A204.1 (cell line): ENCODE measurements around the gene PITPNM3.

Source experiments
- FAIRE-seq: peaks from 2 replicates; lab custom pipeline; 2012; peaks lifted over from hg19 to GRCh38; lab: Jason Lieb, UNC

The PITPNM3 gene

DNA sequence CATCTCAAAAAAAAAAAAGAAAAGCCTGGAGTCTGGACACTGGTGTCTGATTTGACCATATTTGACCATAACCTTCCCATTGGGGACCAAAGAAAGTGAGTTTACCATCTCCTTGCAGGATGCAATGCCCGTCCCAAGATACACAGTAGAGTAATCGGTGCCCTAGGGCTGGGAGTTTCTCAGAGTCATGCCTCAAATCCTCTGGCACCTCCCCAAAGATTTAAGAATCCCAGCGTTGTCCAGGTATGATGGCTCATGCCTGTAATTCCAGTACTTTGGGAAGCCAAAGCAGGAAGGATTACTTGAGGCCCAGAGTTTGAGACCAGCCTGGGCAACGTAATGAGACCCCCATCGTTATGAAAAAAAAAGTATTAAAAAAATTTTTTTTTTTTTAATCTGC is 5.0 kb downstream of the PITPNM3 start:
- no peak for FAIRE-seq

DNA sequence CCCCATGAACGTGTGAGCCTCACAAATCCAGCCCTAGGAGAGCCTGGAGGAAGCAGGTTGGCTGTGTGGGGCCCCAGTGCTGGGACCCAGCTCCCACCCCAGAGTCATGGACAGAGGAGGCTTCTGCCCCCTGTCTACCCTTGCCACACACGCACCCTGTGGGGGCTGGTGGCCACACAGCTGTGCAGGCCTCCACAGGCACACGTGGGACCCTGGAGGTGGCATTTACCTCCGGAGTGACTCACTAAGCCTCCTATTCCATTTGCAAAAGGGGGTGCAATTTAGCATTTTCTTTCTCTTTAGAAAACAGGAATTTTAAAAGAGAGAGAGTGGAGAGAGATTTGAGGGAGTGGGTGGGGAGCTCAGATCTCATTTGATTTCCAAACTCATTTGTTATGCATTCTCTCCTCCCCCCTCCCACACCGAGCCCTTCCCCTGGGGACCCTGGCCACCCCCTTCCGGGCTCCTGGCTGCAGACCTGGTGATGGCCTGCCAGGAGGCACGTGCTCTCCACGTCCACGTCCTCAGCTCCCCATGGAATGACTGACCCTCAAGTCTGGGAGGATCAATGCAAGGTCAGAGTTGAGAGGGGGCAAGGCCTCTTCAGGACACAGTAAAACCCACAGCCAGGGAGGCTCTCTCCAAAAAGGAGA is 6.8 kb downstream of the PITPNM3 start:
- FAIRE-seq = no peak

DNA sequence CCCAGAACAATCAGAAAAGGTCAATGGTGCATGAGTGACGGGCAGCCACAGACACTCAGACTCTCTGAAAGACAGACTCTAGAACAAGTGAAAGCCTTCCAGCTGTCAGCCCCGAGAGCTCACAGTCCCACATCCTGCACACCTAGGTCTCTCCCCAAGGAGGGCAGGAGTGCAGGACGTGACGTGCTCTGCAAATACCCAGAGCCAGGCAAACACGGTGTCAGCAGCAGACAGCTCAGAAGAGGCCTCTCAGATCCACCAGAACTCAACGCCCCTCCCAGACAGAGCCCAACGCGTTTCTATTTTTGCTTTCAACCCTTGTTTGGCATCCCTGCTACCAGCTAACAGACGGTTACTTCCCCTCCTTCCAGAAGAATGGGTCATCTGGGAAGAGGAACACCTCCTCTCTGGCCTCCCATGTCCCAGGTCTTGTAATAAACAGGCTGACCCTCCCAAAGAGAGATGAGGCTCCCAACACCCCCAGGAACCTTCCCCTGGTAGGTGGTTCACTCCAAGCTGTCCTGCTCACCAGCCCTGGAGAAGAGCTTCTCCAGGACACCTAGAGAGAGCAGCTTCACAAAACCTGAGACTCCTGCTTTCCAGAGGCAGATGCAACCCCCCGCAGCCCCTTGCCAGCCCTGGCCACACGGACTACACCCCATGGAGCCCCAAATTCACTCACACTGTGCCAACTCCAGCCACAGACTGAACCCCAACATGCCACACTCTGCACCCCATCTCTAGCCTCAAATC is 7.6 kb downstream of the PITPNM3 start:
- no peak for FAIRE-seq

DNA sequence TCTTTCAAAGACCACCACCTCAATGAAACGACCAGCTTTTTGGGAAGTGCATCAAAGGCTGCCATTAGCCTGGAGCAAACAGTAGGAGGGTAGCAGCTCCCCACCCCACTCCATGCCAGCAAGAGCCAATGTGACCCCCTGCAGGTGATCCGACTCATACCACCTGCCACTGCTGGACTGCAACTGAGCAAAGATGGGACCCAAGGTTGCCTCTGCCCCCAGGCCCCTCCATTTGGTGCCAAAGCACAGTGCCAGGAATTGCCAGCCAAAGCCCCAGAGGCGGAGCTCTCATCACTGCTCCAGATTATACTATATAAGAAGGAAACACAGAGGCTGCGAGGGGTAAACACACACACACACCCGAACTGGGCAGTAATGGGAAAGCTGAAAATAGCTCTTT is 8.3 kb downstream of the PITPNM3 start:
- FAIRE-seq = no peak

DNA sequence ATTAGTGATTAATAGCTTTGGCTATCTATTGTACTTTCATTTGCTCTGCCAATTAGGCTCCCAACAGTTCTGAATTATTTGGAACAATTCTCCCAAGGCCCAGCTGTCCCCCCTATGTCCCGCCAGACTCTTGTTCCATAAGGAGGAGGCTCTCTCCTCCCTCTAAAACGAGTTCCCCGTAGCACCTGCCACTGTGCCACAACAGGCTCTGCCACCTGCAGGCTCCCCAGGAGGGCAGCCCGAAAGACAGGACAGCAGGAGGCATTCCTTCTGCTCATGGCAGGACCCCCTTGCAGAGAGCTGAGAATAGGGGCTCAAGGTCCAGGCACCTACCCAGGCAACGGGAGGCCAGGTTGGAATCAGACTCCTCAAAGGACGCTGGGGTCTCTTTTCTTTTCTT is 9.0 kb downstream of the PITPNM3 start:
- FAIRE-seq = no peak

DNA sequence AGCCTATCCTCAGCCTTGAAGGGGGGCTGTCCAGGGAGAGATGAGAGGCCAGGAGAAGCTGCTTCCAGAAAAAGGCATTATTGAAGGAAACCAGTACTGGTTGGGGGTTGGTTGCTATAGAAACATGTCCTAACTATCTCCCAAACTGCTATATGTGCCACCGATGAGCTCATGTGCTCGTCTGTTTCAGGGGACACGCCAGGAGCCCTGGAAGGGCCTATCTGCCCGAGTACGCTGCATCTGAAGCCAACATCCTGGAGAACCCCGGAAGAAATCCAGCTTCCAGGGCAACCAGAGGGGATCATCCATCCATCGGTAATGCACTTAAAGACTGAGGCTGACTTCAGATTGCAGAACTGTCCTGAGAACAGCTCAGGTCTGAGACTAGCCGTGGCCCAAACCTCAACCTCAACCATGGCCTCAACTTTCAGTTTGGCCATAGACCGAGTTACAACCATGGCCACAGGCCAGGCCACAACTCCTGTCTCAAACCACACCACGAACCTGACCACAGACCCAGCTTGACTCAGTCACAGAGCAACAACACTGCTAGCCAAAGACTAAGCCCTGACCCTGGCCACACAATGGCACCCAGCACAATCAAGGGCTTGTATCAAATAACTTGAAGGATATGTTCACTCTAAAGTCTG is 10.2 kb downstream of the PITPNM3 start:
- no peak for FAIRE-seq

DNA sequence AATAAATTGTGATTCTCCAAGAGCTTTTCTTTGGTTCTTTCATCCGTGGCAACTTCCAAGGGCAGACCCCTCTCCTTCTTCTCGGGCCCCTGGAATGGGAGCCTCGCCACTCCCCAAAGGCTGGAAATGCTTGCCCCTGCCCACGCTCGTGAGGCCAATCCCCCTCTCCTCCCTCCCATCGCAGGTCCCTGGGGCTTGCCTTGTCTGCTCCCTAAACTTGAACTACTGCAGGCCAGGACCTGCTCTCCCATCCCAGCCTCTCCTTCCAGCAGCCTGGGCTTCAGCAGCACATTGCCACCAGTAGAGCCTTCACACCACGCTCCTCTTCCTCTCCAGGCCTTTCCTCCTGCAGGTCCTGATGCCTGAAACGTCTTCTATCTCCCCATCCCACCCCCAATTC is 11.1 kb downstream of the PITPNM3 start:
- no peak for FAIRE-seq

DNA sequence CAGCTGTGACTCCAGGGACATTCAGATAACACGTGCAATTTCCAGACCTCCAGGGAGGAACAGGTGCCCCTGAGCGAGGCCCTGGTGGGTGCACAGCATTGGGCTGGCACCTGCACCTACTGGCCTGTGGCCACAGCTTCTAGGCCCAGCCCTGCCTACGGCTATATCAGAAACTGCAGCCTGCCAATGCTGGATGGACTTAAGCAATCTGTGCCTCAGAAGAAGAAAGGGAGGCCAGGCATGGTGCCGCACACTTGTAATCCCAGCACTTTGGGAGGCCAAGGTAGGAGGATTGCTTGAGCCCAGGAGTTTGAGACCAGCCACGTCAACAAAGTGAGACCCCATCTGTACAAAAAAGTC is 12.4 kb downstream of the PITPNM3 start:
- no peak for FAIRE-seq

DNA sequence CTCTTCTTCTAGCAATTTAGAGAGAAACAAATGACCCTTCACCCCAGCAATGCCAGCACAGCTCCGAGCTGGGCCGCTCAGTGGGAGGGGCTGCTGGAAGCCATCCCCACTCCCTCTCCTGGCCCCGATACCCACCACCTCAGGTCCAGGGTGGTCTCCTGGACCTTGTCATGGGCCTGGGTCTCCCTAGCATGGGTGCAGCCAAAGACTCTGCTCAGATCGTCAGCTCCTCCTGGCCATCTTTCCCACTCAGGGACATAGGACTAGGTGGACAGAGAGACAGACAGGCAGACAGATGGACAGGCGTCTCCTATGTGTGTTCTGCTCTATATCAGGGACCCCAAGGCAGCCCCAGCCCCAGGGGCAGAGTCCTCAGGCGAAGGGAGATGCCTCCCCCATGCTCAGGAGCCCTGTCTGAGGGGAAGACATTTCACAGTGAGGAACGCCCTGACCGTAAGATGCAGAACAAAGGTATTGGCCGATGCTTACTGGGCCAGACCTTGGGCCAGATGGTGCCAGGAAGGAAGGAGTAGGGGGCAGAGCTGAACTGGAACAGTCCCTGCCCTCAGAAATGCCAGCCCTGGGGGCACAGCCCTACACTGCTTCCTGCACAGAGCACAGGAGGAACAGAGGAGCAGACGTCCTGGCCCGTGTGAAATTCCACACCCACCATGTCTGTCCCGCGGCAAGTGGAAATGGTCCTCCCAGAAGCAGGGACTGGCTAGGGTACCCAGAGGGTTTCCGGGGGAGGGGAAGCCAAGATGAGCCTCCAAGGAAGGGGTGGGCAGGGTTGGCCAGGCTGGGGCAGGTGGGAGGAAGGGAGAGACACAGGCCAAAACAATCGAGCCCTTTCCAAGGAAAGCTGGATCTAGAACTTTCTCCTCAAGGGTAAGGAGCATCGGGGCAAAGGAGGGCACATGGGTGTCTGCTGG is 13.0 kb downstream of the PITPNM3 start:
- FAIRE-seq = no peak

DNA sequence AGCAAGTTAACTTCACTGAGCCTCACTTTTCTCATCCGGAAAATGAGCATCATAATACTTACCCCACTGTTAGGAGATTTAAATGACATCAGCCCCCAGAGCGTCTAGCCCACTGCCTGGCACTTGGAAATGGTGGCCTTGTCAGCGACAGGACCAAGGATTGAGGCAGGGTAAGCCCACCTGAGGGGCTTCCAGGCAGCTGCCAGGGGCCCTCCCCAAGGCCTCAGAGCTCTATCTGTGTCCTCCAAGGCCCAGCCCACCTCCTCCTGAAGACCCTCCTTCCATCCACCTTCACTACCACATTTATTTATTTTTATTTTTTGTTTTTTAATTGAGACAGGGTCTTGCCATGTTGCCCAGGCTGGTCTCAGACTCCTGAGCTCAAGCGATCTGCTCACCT is 13.8 kb downstream of the PITPNM3 start:
- FAIRE-seq = no peak

DNA sequence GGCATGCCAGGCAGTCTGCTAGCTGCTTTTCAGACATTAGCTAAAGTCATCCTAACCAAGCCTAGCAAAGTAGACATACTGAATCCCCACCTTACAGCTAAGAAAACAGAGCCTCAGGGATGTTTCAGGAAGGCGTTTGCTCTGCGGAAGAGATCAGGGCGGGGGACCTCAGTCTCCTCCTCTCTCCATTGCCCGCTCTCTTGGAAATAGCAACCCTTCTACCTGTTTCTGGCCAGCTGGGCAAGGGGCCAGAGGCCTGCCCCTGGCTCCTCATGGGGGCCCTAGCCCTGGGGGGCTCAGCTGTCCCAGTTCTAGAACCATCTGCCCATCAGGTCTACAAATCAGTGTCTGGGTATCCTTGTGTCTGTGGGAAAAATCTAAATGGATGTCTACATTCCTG is 14.5 kb downstream of the PITPNM3 start:
- FAIRE-seq = no peak

DNA sequence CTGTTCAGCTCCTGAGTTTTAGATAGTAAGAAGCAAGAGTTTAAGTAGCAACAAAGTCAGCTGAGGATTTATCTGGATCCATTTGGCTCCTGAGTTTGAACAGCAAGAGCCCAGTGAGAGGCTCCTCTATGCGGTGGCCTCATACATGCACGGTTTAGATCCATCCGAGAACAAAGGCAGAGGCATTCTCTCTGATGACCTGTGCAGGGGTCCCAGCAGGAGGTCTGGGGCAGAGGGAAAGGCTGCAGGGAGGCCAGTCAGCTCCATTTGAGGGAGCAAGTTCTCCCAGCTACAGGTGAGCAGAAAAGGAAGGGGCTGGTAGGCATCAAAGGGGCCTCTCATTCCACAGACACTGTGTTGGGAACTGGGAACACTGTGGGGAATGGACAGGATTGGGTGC is 16.5 kb downstream of the PITPNM3 start:
- no peak for FAIRE-seq

DNA sequence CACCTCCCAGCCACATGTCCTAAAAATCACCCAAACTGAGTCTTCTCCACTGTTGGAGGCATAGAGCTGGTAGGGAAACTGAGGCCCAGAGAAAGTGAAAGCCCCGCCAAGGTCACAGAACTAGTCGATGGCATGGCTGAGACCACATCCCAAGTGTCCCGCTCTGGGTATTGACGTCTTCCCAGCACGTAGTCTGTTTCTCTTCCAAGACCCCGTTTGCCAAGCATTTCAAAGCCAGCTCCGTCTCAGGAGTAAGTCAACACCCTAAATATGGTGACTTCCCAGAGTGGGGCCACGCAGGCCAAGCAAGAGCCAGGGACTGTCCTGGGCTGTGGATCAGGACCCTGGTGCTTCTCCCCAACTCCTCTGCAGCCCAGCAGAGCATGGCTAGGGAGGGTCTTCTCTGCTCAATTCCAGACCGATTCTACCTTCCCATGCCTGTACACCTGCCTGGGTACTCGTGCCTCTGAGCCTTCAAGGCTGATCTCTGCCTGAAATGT is 19.7 kb downstream of the PITPNM3 start:
- FAIRE-seq = no peak

DNA sequence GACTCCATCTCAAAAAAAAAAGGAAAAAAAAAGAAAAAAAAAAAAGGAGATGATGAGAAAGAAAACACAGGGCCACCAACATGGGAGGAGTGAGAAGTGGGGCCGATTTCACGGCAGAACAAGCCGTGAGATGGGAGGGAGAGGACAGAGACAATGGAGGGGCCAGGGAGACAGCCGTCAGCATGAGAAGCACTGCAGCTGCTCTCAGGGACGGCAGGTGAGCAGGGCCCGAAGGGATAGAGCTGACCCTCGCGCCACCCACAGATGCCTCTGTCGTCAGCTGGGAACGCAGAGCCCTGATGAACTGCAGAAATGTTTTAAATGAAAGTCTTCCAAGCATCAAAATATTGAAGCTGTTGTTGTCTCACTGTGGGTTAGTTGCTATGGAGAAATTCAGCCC is 20.3 kb downstream of the PITPNM3 start:
- no peak for FAIRE-seq

DNA sequence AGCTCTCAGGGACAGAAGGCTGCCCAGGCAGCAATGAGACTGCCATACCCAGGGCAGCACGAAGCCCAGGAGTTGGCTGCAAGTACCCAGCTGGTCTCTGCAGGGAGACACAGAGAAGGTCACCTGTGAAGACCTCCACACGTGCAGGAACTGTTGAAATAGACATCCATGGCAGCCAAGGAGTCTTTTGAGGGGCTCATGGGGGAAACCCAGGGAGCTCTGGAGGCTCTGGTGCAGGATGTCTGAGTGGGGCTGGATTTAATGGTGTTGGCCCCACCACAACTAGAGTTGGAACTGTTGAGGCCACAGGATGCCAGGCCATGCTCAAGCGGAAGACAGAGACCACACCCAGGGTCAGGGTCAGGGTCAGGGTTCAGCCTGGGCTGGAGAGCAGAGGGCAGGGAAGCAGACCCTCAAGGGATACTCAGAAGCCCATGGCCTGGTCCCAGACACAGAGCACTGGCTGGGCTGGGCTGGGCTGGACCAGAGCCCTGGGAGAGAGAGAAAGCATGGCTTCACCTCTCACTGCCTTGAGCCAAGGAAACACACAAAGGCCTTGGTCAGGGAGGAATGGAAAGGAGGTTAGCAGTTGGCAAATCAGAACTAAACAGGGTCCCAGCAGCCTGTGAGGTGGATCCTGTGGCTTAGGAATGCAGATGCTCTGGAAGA is 21.4 kb downstream of the PITPNM3 start:
- no peak for FAIRE-seq

DNA sequence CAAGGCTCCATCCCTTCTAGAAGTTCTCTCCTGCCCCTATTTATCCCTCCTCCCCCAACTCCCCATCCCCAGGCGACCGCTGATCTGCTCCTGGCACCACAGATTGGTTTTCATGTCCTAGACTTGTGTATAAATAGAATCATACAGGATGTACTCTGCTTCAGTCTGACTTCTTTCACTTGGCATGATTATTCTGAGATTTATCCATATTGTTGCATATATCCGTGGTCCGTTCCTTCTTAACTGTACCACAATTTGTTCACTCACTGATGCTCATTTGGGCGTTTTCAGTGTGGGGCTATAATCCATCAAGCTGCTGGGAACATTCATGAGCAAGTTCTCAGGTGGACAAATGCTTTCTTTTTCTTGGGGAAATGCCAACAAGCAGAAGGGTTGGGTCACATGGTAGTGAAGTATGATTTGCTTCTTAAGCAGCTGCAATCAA is 23.9 kb downstream of the PITPNM3 start:
- FAIRE-seq = no peak

DNA sequence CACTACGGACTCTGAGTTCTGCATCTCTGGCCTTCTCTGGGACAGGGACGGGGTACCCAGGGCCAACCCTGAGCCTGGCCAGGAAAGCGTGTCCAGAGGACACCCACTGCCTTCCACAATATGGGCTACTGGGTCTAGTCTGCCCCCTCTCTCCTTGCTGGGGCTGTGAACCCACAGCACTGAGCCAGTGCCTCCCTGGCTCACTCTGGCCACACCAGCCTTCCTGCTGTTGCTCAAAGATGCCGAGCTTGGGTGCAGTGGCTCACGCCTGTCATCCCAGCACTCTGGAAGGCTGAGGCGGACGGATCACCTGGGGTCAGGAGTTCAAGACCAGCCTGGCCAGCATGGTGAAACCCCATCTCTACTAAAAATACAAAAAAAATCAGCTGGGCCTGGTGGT is 24.8 kb downstream of the PITPNM3 start:
- FAIRE-seq = no peak

DNA sequence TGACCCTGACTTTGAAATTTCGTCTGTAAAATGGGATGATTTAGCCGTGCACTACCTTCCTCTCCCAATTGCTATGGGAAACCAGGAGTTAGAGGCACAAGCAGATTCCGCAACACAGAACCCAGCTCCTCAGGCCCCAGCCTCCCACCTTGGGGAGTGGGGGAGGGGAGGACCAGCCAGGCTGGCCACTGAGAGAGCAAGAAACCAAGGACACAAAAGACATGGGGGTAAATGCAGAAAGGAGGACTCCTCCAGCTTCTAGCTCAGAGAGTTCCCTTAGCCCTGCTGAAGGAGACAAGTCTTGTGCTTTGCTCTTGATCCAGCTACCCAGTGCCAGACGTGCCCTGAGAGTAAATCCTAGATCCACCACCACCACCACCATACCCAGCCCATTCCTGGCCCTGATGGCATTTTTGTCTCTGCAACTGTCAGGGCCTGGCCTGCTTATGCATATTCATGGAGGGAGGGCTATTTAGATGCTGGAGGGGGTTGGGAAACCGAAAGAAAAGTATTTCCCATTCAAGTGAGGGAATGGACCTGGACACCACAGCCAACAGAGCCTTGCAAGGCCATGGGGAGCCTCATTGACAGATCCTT is 25.9 kb downstream of the PITPNM3 start:
- FAIRE-seq = no peak

DNA sequence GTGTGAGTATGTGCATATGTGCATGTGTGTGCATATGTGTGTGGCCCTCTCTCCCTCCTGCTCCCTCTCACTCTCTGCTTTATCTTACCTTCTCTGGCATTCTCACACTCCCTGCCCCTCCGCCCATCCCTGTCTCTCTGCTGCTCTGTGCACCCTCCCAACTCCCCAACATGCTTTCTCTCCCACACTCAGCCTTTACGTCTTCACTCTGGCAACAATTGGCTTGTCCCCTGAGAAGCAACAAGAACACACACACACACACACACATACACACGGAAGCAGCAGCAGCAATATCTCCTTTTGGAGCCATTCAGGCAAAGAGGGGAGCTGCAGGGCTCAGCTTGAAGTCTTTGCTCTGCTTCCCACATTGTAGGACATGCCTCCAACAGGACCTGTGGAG is 27.8 kb downstream of the PITPNM3 start:
- FAIRE-seq = no peak

DNA sequence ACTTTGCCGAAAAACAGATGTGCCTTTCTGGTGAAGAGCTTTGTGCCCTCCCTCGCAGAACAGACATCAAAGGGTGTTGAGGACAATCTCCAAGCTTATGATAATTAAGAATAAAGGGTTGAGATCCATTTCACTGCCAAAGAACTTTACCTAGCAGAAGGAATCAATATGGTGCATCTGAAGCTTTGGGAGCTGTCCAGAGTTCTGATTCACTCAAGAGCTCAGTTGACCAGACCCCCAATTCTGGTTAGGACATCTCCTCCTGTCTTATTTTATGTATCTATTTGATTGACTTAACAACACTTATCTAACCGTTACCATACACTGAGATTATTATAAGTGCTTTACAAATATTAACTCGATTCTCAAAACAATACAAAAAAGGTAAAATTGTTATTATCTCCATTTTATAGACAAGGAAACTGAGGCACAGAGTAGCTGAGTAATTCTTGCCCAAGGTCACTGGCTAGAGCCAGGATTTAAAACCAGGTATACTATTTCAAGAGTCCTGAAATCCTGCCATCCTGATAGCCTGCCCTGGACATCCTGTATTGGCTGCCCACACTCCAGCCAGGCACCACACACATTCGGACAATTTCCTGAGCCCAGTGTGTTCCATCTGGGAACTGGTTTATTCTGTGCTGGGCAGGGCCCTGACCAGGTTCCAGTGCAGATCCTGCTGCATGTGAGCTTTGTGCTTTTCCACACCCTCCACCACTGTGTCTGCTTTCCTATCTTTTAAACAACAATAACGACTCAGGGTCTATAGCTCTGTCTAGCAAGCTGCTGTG is 29.8 kb downstream of the PITPNM3 start:
- no peak for FAIRE-seq

DNA sequence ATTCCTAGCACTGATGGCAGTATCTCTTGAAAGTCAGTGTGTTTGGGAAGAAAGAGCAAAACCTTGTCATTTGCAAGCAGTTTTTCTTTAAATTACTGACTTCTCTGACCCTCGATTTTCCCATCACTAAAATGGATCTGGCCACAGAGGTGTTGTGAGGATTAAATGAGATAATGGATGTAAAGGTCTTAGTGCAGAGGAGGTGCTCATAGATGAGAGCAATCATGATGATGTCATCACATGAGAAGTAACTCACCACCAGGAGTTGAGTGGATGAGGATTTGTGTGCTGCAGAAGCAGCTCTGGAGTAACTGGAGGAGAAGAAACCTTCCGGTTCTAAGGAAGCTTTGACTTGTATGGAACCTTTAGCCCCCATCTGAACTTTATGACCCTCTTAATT is 30.6 kb downstream of the PITPNM3 start:
- FAIRE-seq = no peak
